ENCODE data around the gene EZR.

EZR gene

DNA sequence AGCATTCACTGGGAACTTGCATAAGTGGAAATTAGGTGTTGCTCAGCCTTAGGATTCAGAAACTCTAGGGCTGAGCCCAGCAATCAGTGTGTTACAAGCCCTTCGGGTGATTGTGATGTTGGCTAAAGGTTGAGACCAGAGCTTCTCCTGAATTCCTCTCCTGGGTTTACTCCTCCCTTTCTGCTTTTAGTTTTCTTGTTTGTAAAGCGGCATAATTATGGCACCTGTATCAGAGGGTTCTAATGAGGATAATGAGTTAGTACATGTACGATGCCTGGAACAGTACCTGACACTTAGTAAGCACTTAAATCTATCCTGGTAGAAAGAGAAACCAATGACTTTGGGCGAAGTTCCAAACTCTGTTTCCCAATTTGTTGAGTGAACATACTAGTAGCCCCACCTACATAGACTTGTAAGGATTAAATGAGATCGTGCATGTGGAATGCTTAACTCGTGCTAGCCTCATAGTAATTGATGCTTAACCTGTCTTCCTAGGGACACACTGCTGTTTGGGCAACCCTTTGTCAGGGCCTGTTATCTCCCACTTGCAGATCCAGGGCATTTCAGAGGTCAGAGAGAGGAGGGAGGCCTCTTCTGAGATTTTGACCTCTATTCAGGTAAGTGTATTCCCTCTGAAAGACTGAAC, 932 bp upstream of the EZR start:
- no peak for DNase-seq (ENCODE audit: insufficient read length, low spot score)
- TF ChIP-seq POLR2AphosphoS5 (IDR thresholded peaks at IDR 0.05; ENCODE audit: low read depth, low read length) (no peak), TAF1 (IDR thresholded peaks at IDR 0.05; ENCODE audit: low read depth, low read length) (no peak), POLR2A (IDR thresholded peaks at IDR 0.05; ENCODE audit: low read depth, low read length) (no peak), SPI1 (IDR thresholded peaks at IDR 0.05; ENCODE audit: low read depth, low read length) (no peak), PAX5 (IDR thresholded peaks at IDR 0.05; ENCODE audit: insufficient read depth, low read length, severe bottlenecking) (no peak), POU2F2 (IDR thresholded peaks at IDR 0.05; ENCODE audit: low read depth, low read length) (no peak)
- FAIRE-seq = peak; percentile 38

DNA sequence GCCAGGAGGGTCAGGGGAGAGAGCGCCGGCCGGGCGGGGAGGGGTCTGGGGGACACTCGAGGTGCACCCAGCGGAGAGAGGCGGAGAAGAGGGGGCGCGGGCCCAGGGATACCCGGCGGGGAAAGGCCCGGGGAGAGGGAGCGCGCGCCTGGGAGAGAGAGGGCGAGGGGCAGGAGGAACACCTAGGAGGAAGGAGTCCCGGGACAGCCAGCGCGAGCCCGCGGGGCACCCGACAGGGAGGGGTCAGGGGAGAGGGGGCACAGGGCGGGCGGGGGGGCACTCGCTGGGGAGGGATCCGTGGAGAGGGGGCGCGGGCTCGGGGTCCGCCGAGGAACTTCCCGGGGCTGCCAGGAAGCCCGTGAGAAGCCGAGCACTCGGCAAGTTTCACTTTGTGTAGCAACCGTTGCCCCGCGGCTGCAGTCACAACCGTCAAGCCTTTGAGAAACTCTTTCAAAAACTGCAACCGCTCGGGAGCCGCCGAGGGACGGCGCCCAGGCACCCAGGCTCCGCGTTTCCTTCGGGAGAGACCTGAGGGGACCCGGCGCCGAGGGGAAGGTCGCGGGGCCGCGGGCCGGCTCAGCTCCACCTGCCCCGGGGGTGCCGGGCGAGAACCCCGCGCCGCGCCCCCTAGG, 471 bp downstream of the EZR start:
- DNase-seq (ENCODE audit: insufficient read length, low spot score) = peak; percentile 61
- FAIRE-seq = no peak
- TF ChIP-seq POLR2A (IDR thresholded peaks at IDR 0.05; ENCODE audit: low read depth, low read length) = peak; percentile 51; the same call in 1 of the 2 replicates
- no peak for TF ChIP-seq SPI1 (IDR thresholded peaks at IDR 0.05; ENCODE audit: low read depth, low read length)

DNA sequence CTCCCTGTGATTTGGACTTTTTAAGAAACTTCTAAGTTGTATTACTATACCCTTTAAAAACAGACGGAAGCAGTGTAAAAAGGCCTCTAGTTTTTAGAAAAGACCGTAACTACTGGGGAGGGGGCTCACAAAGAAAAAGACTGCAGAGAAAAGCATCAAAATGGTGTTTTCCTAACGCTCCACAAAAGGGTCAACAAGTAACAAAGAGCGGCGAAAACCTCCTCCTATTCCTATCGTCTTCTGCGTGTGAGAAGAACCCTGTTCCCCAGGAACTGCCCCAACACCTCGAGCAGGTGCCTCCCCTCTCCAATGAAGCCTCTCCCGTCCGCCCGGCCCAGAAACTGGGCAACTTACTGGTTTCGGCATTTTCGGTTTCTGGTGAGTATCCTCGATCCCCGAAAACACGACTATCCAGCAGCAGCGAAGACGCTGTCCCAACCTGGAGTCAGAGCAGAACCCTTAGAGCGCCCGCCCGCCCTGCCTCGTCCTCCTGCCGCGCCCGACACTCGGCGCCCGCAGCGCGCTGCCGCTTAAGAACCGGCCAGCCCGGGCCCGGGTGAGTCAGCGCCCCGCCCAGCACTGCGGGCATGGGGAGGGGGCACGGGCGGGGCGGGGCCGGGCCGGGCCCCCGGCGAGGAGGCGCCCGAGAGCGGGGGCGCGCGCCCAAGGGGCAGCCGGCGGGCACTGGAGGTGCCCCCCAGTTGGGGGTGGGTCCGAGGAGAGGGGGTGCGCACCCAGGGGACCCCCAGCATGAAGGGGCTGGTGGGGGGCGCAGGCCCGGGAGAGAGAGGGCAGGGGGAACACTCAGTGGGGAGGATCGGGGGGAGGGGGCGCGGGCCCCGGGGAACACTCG, 1.2 kb downstream of the EZR start:
- FAIRE-seq (peak; percentile 9), DNase-seq (ENCODE audit: insufficient read length, low spot score) (peak; percentile 53)
- TF ChIP-seq POLR2AphosphoS5 (IDR thresholded peaks at IDR 0.05; ENCODE audit: low read depth, low read length) = peak; percentile 83; the same call in 1 of the 2 replicates
- no peak for TF ChIP-seq SPI1 (IDR thresholded peaks at IDR 0.05; ENCODE audit: low read depth, low read length)
- TF ChIP-seq POLR2A (IDR thresholded peaks at IDR 0.05; ENCODE audit: low read depth, low read length) = peak; percentile 85
- TF ChIP-seq POU2F2 (IDR thresholded peaks at IDR 0.05; ENCODE audit: low read depth, low read length) = peak; percentile 25; the same call in 1 of the 2 replicates

DNA sequence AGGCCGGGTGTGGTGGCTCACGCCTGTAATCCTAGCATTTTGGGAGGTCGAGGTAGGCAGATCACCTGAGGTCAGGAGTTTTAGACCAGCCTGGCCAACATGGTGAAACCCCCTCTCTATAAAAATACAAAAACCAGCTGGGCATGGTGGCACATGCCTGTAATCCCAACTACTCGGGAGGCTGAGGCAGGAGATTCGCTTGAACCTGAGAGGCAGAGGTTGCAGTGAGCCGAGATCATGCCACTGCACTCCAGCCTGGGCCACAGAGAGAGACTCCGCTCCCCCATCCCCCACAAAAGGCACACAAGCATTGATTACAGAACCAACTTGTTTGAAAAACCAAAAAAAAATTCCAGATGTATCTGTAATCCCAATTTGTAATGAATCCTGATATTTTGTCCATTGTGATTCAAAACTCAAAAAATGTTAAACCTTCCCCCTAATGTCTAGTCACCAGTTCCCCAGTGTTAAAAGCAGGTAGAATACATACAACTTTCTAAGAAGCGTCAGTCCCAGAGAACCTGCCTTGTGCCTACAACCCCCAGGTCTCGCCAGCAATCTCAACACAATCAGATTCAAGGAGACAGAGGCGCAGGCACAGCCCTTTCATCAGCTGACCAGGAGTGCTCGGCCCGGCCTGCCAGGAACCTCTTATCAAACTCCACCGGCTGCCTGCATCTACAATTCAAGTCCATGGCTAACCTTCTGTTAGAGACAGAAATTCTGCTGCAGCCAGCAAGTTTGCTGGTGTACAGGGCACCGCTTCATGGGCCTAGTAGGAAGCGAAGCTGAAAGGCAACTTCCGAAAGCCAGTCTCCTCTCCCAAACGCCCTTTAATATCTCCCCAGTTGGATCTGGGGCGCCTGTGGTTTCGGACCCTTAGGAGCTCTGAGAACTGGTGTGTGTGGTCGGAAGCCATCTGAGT, 2.1 kb downstream of the EZR start:
- TF ChIP-seq TAF1 (IDR thresholded peaks at IDR 0.05; ENCODE audit: low read depth, low read length) (0 out of 2 replicates have a peak, but pooled peaks have one; percentile 14), POLR2AphosphoS5 (IDR thresholded peaks at IDR 0.05; ENCODE audit: low read depth, low read length) (no peak), POU2F2 (IDR thresholded peaks at IDR 0.05; ENCODE audit: low read depth, low read length) (no peak)

DNA sequence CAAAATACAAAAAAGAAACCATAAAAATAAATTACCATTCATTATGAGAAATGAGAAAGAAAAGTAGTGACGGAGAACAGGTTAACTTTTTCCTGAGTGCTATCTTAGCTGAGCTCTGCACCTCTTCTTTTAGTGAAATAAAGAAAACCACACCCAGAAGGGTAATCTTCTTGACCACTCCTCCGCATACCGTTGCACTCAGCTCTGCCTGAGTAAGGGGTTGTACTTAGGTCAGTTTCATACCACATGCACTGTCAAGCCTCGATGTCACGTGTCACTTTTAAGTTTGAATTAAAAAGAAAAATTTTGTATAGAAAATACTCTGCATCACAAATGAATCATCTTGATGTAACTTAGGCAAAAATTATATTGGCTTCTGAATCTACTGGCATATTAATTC, 2.8 kb downstream of the EZR start:
- FAIRE-seq = peak; percentile 54
- DNase-seq (ENCODE audit: insufficient read length, low spot score) = no peak
- TF ChIP-seq PAX5 (IDR thresholded peaks at IDR 0.05; ENCODE audit: insufficient read depth, low read length, severe bottlenecking) (no peak), TAF1 (IDR thresholded peaks at IDR 0.05; ENCODE audit: low read depth, low read length) (0 out of 2 replicates have a peak, but pooled peaks have one; percentile 24)

More for the DNA sequence above, 2.1 kb downstream of the EZR start:
- FAIRE-seq (no peak), DNase-seq (ENCODE audit: insufficient read length, low spot score) (no peak)

DNA sequence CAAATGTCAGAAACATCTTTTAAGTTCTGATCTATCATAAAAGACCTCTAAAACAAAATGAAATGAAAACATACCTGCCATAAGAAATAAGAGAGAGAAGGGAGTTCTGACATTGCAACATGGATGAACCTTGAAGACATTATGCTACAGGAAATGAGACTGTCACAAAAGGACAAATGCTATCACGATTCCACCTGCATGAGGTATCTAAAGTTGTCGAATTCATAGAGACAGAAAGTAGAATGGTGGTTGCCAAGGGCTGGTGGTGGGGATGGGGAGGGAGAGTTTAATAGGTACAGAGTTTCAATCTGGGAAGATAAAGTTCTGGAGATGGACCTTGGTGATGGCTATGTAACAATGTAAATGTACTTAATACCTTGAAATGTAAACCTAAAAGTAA, 3.3 kb downstream of the EZR start:
- DNase-seq (ENCODE audit: insufficient read length, low spot score) = no peak
- TF ChIP-seq TAF1 (IDR thresholded peaks at IDR 0.05; ENCODE audit: low read depth, low read length) (no peak), PAX5 (IDR thresholded peaks at IDR 0.05; ENCODE audit: insufficient read depth, low read length, severe bottlenecking) (no peak), POLR2AphosphoS5 (IDR thresholded peaks at IDR 0.05; ENCODE audit: low read depth, low read length) (no peak), POLR2A (IDR thresholded peaks at IDR 0.05; ENCODE audit: low read depth, low read length) (no peak), SPI1 (IDR thresholded peaks at IDR 0.05; ENCODE audit: low read depth, low read length) (no peak), POU2F2 (IDR thresholded peaks at IDR 0.05; ENCODE audit: low read depth, low read length) (no peak)
- FAIRE-seq = no peak

DNA sequence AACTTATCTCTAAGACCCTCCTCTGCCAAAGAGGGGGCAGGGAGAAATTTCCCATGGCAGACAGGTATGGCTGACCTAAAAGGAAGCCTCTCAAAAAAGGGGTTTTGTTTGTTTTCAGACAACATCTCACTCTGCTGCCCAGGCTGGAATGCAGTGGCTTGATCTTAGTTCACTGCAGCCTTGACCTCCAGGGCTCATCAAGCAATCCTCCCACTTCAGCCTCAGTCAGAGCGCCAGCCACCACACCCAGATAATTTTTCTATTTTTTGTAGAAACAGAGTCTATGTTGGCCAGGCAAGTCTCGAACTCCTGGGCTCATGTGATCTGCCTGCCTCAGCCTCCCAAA, 3.8 kb downstream of the EZR start:
- DNase-seq (ENCODE audit: insufficient read length, low spot score) (no peak), FAIRE-seq (no peak)
- TF ChIP-seq POLR2A (IDR thresholded peaks at IDR 0.05; ENCODE audit: low read depth, low read length) (no peak), POLR2AphosphoS5 (IDR thresholded peaks at IDR 0.05; ENCODE audit: low read depth, low read length) (no peak), SPI1 (IDR thresholded peaks at IDR 0.05; ENCODE audit: low read depth, low read length) (no peak), PAX5 (IDR thresholded peaks at IDR 0.05; ENCODE audit: insufficient read depth, low read length, severe bottlenecking) (no peak), POU2F2 (IDR thresholded peaks at IDR 0.05; ENCODE audit: low read depth, low read length) (no peak), TAF1 (IDR thresholded peaks at IDR 0.05; ENCODE audit: low read depth, low read length) (no peak)

DNA sequence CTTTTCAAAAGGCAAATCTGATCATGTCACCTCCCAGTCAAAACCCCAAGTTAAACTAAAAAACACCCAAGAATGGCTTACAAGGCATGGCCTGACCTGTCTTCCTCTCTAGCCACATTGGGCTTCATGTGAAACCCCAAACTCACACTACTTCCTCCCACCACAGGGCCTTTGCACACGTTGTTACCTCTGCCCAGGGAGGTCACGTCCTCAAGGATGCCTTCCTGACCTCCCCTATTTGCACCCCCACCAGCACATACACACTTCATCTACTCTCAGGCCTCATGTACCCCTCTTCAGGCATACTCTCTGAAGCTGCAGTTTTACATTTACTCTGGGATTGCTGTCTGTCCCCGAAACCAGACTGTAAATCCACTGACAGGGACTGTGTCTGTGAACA, 6.1 kb downstream of the EZR start:
- DNase-seq (ENCODE audit: insufficient read length, low spot score) (no peak), FAIRE-seq (peak; percentile 77)
- TF ChIP-seq POU2F2 (IDR thresholded peaks at IDR 0.05; ENCODE audit: low read depth, low read length) (0 out of 2 replicates have a peak, but pooled peaks have one; percentile 20), POLR2A (IDR thresholded peaks at IDR 0.05; ENCODE audit: low read depth, low read length) (peak; percentile 63; the same call in 1 of the 2 replicates), POLR2AphosphoS5 (IDR thresholded peaks at IDR 0.05; ENCODE audit: low read depth, low read length) (peak; percentile 75), PAX5 (IDR thresholded peaks at IDR 0.05; ENCODE audit: insufficient read depth, low read length, severe bottlenecking) (no peak), SPI1 (IDR thresholded peaks at IDR 0.05; ENCODE audit: low read depth, low read length) (peak; percentile 34; the same call in 1 of the 2 replicates), TAF1 (IDR thresholded peaks at IDR 0.05; ENCODE audit: low read depth, low read length) (no peak)

DNA sequence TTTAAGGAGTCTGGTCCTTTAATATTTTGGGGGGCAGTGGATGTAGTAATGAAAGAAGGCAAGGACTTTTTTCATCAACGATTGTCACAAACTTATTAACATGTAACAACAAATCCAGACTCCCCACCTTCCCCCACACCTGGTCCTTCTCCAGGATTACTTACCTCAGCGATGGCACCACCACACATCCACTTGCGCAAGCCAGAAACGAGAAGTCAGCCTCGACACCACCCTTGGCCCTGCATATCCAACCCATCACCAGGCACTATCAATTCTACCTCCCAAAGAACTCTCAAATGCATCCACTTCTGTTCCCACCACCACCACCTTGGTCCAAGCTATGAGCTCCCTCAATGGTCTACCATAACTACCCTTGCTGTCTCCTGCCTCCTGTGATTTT, 6.6 kb downstream of the EZR start:
- DNase-seq (ENCODE audit: insufficient read length, low spot score) = no peak
- TF ChIP-seq SPI1 (IDR thresholded peaks at IDR 0.05; ENCODE audit: low read depth, low read length) = no peak
- TF ChIP-seq POLR2AphosphoS5 (IDR thresholded peaks at IDR 0.05; ENCODE audit: low read depth, low read length) = no peak
- no peak for TF ChIP-seq POU2F2 (IDR thresholded peaks at IDR 0.05; ENCODE audit: low read depth, low read length)
- no peak for TF ChIP-seq PAX5 (IDR thresholded peaks at IDR 0.05; ENCODE audit: insufficient read depth, low read length, severe bottlenecking)
- no peak for TF ChIP-seq POLR2A (IDR thresholded peaks at IDR 0.05; ENCODE audit: low read depth, low read length)
- TF ChIP-seq TAF1 (IDR thresholded peaks at IDR 0.05; ENCODE audit: low read depth, low read length) = no peak

More for the DNA sequence above, 6.6 kb downstream of the EZR start:
- no peak for FAIRE-seq
